Measurements from ENCODE around the gene TLN1.
A peak's percentile ranks its signal among the peaks of the same experiment; 100 is the strongest.

TLN1 gene

GRCh38 chr9:35732185-35732799 lies at the start of gene TLN1, which contains the start of gene CREB3:
Gene TLN1, minus strand, starts transcription at chr9:35732195. Its CDS starts 6,501 bp downstream, at chr9:35725694.
Gene CREB3, plus strand, starts transcription at chr9:35732666. Its CDS starts 107 bp downstream, at chr9:35732773.
- peak; percentile 86 to 100 (median 97) for DNase-seq

GRCh38 chr9:35781066-35781465 lies 49.1 kb upstream of the TLN1 start:
- no peak for DNase-seq

- DNase-seq: no peak
Measured at GRCh38 chr9:35778496-35778895, 46.5 kb upstream of the TLN1 start.

DNA sequence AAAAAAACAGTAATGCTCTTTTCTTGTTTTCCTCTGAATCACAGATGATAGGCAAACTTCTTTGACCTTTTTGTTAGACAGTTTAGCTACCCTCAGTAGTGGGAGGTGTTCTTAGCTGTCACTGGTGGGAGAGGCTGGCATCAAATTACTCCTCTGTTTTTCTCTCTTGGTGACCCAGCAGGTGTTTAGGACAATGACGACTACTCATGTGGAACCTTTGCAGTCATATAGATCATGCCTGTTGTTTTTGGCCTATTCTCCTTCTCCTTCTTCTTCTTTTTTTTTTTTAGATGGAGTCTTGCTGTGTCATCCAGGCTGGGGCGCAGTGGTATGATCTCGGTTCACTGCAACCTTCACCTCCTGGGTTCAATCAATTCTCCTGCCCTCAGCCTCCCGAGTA lies 44.0 kb upstream of the TLN1 start:
- DNase-seq: no peak

DNA sequence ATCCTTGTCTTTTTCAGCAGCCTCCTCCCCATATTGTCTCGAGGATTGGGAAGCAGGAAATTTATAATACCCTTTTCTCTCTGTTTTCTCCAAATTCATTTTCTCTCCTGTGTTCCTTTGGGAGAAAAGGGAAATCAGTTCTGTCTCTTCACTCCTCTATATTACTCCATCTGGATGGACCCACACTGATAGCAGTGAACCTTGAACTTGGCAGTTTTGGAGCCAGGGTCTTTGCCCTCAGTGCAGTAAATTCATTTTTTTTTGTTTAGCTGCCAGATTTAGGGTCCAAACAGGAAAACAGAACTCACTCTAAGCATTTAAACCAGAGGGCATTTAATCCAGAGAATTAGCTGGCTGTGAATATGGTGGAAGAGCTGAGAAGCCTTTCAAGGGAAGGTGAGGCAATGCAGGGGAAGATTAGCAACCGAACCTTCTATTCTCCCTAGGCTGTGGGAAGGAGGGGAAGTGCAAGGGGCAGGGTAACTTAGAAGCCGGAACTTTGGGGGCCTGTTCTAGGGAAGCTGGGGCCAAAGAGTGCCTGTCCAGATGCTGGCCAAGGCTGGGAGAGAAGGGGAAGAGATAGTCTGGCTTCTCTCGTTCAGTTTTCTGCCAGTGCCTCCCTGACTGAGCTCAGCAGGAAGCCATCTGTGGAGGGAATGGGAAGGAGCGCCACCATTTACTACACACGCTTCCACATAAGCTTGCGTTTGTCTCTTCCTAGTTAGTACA lies 43.1 kb upstream of the TLN1 start:
- DNase-seq: peak in 4 of 56 donors; percentile 12 to 27 (median 16)

DNA sequence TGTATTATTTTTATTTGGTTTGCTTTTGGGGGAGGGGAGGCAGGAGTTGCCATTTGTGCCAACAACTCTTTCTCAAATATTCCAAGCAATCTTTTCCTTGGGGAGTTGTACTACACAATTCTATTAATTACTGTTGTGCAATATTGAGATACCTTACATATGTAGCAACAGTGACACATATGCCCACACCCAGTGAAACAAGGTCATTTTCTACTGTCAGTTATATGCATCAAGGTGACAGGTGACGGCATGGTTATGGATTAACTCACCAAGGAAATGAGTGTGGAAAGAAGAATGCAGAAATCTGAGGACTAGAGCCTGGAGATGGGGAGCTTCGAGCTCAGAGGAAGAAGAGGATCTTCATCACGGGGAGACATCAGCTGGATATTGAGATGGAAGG lies 39.9 kb upstream of the TLN1 start:
- DNase-seq: no peak

DNA sequence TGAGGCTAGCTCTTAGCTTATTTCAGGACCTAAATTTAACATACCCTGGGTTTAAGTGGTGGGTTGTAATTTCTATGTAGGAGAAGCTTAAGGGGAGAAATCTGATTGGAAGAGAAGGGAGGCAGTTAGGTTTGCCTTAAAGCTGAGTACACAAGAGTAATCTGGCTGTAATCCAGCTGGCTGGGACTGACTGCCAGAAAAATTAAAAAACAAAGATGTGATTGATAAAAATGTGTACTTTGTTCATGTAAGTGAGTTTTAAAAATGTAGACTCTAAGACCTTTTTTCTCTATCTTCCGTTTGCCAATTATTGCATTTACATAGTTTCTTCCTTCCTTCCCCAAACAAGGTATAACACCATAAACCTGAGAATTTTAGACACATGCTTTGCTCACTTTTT lies 39.5 kb upstream of the TLN1 start:
- no peak for DNase-seq

DNA sequence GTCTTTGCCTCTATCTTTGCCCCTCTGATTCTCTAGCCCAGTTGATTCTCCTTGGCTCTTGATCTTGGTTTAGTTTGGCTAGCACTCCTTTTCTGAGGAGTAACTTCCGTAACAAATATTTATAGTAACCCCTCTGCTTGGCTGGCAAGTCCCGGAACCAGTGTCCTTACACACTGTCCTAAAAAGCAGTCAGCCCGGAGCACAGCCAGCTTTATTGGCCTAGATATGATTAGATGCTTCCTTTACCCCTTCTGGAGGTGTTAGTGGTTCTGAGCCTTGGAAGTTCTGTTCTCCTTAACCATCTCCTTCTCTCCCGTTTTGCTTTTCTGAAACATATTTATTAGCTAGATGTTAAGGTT lies 39.1 kb upstream of the TLN1 start:
- DNase-seq: no peak

DNA sequence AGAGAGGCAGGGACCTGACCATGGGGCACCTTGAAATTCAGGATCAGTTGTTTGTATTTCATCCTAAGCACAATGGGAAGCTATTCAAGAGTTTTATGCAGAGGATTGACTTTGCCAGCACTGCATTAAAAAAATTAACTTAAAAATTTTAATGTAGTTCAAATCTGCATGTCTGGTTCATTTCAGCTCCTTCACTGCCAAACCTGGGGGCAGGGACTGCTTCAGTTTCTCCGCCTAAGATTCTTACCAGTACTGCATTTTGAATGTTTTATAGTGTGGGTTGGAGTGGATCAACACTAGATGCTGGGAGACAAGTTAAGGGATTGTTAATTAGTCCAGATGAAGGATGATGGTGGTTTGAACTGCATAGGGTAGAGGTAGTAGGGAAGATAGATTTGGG lies 37.8 kb upstream of the TLN1 start:
- no peak for DNase-seq

- DNase-seq: no peak
Measured at GRCh38 chr9:35767458-35767857, 35.5 kb upstream of the TLN1 start.

GRCh38 chr9:35766997-35767396 lies 35.0 kb upstream of the TLN1 start:
- no peak for DNase-seq

- no peak for DNase-seq
Measured at GRCh38 chr9:35763803-35764202, 31.8 kb upstream of the TLN1 start.

DNA sequence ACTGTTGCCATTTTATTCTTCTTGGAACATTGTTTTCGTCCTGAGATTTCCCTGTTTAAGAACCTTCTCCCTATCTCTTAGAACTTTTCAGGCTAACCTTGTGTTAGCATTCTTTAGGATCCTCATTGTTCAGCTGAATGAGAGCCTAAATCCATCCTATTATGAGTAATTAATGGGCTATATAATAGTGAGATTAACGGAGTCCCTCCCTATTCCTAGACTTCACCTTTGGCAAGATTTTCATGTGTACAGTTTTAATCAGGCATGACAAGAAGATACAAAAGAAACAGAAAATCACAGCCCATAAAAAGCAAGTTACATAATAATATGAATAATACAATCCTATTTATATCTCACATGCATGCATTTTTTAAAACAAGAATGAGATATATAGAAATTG lies 31.2 kb upstream of the TLN1 start:
- no peak for DNase-seq

GRCh38 chr9:35760651-35761050 lies 28.7 kb upstream of the TLN1 start:
- DNase-seq: no peak

DNA sequence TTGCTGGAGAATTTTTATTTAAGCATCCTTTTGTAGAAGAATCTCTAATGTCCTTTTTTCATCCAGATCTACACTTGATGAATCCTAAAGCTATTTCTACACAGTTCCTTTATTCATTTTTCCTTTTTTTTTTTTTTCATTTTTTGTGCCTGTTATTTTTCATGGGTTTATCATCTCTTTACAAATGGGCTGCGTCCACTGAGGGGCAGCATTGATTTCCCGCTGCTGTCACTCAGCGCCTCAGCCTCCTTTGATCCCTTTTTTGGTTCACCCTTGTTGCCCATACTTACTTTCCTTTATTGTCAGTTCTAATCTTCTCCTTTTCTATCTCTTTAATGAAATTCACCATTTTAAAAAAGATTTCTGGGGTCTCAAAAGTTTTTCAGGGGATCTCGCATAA lies 27.8 kb upstream of the TLN1 start:
- DNase-seq: no peak

- no peak for DNase-seq
Measured at GRCh38 chr9:35758475-35759050, 26.6 kb upstream of the TLN1 start.

DNA sequence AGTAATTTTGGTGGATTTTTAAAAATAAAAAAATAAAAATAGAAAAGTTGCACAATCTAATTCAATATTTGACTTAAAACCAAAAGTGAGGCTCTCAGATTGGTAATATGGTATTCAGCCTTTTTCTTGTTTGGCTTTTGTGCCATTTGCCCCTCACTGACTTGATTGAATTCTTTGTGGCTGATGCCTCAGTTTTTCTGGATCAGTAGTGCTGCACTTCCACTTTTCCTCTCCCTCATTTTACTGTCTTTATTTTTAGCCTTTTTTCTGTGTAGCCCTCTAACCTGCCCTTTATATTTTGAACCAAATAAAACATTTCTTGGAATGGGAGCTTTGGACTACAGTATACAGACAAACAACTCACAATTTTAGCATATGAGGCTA lies 25.9 kb upstream of the TLN1 start:
- DNase-seq: no peak

DNA sequence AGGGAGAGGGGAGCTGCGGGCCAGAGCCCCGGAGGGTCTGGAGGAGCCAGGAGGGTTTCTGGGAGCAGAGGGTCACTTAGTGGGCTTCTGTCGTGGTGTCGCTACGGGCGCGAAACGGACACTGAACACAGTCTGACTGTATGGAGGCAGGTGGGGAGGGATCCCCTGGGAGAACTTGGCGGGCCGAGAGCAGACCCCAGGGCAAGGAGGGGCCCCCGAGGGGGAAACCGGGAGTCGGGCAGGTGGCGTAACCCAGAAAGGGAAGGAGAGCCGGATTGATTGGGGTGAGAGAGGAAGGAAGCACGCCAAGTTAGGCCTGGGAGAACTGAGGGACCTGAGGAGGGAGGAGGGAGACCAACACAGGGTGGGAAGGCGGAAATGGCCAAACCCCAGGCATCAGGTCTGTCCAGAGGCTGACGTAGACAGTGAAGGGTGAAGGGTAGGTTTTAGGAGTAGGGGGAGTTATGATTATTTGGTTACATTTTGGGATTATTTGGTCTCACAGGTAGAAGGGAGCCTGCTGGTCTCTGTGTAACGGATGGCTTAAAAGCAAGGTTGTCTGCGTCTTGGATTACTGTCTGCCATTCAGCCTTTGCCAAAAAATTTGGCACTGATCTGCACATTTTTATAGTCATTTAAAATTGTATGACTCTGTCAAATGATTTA lies 25.4 kb upstream of the TLN1 start:
- DNase-seq: peak in 28 of 56 donors; percentile 10 to 70 (median 51)

DNA sequence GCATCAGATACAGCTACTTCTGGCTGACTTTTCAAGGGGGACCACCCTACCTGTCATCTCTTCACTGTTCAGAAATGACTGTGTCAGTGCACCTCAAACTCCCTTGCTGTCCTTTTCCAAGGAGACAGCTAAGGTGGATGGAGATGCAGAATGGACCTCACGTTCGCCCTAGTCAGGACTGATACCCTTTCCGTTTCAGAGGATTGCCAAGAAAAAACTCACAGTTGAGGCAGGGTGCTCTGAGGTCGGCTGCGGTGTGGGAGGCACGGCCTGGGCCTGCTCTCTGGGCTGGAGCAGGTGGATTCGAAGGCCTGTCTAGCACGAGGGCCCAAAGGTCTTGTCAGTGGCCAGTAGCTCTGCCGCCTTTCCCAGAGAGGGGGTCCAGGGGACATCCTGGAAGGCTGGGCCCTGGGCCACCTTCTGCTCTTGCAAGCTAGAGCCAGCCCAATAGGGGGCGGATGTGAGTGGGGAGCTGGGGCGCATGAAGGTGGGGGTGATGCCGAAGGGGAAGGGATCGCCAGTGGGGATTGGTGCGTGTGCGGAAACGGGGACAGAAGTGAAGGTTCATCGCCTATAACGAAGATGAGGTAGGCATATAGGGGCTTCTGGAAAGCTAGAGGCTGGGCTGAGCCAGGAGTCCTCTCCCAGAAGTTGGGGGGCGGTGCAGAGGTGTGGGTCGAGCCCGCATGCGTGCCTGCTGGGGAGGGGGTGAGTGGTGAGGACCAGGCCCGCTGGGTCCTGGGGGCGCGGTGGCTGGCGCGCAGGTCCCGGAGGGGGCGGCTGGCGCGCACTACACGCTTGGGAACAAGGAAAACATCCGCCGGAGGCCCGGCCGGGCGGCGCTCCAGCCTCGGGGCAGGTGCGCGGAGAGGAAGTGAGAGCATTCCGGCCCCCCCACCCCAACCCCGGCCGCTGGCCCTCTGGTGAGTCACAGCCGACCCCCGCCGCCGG lies 24.6 kb upstream of the TLN1 start:
- DNase-seq: peak in 46 of 56 donors; percentile 29 to 83 (median 58)

DNA sequence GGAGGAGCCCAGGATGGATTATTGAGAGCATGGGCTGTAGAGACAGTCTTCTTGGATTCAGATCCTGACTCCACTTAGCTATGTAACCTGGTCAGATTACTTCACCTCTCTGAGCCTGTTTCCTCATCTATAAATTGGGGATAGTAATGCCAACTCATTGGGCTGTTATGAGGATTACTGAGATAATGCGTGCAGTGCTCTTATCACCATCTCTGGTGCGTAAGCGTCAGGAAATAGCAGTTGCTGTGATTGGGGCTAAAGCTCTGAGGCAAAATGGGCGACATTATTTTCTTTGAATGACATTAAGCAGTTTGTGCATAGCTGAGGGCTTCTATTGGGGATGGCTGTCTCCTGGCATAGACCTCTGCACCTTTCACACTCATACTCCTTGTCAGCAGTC lies 23.1 kb upstream of the TLN1 start:
- DNase-seq: no peak

GRCh38 chr9:35754264-35754663 lies 22.3 kb upstream of the TLN1 start, which contains the start of gene MSMP:
Gene MSMP, minus strand, starts transcription at chr9:35754276. Its CDS starts 147 bp downstream, at chr9:35754129.
- DNase-seq: no peak
